GM12864 (cell line): Measurements from ENCODE around the gene ADAMTS15.

Experiments
- DNase-seq: peaks from one replicate; pipeline ENCODE4 v3.0.0-alpha.2; 2011; ENCODE audit warnings: low read depth
- H3K4me3 ChIP-seq: 2 replicates; pipeline ENCODE4 v1.5.1; 2011; ENCODE audit warnings: mild to moderate bottlenecking, low read depth, low read length, control low read depth
- TF ChIP-seq, protein P1 (sequence below): IDR thresholded peaks from 2 replicates; pipeline ENCODE4 v1.5.1; 2011; ENCODE audit warnings: low read depth, mild to moderate bottlenecking, moderate library complexity, low read length, control low read depth, inconsistent platforms; ENCODE audit errors: missing control alignments

The ADAMTS15 gene

DNA sequence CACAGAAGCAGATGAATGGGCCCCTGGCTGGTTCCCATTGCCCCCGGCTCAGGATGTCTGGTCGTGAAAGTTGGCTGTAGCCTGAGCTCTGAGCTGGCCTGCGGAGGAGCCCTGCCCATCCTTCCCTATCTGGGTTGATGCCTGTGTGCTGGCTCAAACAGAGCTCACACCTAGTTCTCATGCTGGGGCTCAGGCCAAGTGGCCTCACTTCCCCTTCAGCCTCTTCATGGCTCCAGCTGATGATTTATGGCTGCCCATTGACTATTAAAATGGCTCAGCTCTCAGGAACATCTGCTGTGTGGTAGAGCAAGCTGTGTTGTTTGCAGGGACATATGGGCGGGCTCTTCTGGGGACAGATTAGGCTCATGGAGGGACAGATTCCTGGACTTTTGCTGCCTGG lies 64.7 kb downstream of the ADAMTS15 start:
- TF ChIP-seq, protein P1, sequence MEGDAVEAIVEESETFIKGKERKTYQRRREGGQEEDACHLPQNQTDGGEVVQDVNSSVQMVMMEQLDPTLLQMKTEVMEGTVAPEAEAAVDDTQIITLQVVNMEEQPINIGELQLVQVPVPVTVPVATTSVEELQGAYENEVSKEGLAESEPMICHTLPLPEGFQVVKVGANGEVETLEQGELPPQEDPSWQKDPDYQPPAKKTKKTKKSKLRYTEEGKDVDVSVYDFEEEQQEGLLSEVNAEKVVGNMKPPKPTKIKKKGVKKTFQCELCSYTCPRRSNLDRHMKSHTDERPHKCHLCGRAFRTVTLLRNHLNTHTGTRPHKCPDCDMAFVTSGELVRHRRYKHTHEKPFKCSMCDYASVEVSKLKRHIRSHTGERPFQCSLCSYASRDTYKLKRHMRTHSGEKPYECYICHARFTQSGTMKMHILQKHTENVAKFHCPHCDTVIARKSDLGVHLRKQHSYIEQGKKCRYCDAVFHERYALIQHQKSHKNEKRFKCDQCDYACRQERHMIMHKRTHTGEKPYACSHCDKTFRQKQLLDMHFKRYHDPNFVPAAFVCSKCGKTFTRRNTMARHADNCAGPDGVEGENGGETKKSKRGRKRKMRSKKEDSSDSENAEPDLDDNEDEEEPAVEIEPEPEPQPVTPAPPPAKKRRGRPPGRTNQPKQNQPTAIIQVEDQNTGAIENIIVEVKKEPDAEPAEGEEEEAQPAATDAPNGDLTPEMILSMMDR = no peak
- no peak overlapping the region for H3K4me3 ChIP-seq
- DNase-seq = no peak

DNA sequence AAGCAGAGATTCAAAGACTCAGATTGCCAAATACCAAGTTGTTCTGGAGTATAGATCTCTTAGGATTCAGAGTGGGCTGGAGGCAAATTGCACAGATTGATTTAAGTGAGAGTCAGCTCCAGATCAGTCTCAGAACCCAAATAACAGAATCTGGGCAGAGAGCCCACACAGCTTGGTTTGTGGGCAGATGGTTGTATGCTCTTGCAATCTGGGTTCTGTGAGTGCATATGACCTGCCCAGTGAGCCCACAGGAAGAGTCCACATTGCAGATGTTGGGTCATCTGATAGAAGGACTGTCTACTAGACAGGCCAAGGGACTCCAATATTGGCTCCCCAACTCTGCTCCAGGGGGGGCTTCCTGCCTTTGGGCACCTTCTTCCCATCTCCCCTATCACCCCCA lies 65.9 kb downstream of the ADAMTS15 start:
- TF ChIP-seq, protein P1 = no peak
- H3K4me3 ChIP-seq = no peak overlapping the region
- DNase-seq = no peak

DNA sequence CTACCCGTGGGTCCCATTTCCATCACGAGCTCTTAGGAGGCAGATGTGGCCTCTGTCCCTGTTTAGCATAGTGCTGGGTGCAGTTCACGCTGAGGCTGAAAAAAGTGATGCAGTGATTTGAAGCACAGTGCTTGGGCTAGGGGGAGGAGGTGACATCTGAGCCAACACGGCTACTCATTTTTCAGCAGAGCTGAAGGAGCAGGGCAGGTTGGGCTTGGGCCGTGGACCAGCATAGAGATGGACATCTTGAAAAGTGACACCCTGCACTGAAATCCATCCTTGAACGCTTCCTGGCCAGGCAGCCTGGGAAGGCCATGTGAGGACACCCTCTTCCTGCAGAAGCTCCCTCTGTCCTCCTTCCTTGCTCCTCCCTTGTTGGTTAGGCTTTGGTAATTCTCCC lies 66.4 kb downstream of the ADAMTS15 start:
- TF ChIP-seq, protein P1 = no peak
- no peak for DNase-seq
- H3K4me3 ChIP-seq = no peak overlapping the region

DNA sequence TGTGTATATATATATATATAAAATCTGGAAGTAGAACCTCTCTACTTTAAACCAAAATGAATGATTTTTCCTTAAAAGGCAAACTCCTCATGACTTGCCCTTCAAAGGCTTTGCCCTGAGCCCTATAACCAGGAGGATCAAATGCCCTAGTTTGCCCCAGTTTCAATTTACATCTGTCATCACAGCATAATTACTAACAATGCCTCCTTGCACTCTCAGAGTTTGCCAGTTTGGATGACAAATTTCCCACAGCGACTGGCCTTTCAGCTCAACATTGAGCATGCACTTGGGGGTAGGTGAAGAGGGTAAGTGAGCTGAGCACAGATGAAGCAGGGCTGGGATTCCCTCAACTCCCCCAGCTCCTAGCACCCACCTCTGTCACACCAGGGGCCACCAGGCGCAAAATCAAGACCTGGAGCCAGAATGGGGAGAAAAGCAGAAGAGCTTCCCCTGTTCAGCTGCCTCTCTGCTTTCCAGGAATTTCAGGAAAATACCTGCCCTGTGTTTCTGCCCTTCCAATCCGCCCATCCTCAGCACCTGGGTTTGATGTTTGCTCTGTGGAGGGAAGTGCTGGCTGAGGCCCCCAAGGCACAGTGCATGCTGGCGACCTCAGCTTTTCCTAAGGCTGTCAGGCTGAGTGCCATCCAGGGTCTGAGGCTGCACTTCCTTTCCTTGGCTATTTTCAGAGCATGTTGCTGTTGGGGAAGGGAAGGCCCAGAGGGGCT lies 67.5 kb downstream of the ADAMTS15 start:
- TF ChIP-seq, protein P1 = no peak
- DNase-seq = no peak
- no peak overlapping the region for H3K4me3 ChIP-seq

DNA sequence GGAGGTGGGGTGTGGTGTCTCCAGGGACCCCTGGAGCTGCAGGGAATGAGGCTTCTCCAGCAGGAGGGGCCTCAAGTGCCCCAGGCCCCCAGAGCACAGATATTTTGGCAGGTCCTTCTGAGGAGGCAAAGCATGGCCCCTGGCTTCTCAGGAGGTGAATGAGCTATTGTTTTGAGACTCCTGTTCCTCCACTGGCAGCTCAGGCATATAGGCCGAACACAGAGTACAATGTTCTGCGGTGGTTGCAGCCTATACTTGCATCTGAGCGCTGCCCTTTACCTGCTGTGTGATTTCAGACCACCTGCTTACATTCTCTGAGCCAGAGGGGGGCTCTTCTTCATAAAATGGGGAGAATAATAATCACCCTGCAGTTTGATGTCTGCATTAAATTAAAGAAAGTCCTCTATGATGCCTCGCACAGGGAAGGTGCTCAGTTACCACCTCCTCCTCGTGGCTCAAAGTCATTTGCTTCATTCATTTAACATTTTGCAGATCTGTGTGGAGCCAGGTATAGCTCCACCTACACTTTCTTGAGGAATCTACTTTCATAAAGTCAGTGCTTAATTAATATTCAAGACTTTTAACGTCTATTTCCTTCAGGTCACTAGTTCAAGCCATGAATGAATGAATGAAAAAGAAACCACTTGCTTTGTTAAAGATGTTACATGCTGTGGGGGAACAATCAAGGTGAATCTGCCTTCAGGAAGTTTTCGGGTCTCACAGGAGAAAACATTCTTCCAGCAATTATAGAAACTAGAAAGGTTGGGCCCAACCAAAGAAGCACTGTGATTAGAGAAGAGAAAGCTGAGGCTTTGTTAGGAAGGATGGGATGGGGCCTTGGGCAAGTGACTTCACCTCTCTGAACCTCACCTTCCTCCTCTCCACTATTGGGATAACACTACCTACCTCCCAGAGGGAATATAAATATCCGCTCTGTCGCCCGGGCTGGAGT lies 68.4 kb downstream of the ADAMTS15 start:
- TF ChIP-seq, protein P1 = no peak
- DNase-seq = no peak
- H3K4me3 ChIP-seq = no peak overlapping the region

DNA sequence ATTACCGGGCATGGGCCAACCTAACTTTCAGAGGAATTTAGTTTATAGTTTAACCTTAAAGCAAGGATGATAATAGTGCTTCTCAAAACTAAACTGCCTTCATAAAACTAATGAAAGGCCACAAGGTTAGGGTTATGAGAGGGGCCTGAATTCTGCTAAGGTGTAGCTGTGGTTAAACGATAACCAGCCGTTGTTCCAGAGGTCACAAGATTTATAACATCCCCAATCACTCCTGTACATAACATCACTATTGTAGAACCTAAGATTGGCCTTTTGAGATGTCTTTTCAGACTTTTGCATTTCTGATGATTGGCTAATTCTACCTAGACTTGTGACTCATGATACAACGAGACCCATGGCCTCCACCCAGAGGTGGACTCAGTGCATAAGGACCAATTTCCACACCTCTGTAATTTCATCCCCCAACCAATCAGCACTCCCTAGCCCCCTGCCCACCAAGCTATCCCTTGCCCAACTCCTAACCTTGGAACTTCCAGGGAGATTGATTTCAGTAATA lies 69.8 kb downstream of the ADAMTS15 start:
- TF ChIP-seq, protein P1 = no peak
- H3K4me3 ChIP-seq = no peak overlapping the region
- no peak for DNase-seq
